Hepatic stellate cell (primary cell): Measurements from ENCODE around the gene USP28.
"Not testable (repeated sequence)": the region's sequence is repeated elsewhere in the genome, so short reads cannot be mapped to it uniquely, and the experiment has no call there.

Experiments
- DNase-seq: peaks from one replicate; pipeline ENCODE4 v3.0.0; 2011; ENCODE audit warnings: low spot score

The USP28 gene

DNA sequence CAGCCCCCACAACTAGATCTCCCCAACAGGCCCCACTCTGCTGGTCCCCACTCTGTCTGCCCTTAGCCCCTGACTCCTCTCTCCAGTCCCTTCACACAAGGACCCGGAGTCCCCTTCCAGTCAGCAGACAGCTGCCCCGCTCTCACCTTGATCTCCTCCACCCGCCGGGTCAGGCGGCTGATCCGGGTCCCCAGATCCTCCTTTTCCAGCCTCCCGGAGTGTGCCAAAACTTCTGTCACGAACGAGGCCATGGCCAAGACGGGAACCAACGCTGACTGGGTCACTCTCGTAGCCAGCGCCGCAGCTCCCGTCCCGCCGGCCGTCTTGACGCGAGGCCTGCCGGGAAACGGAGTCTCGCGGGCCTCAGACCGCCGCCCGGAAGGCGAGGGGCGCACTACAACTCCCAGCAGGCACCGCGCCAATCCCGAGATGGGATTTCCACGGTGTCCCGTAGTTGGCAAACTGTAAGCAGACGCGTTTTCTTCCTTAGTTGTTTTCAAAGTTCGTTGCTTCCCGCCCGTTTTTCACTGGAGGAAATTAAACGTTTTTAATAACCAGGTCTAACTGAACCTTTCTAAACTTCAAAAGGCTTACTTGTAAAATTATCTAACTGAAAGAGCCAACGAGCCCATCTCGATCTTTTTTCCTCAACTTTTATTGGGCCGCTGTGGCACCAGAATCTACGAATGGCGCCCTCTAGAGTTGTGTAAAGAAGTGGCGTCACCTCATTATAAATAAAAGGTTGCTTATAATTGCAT is 101.8 kb downstream of the USP28 start, which contains the start of gene ZW10:
ZW10 (minus strand) TSS at position 277 of the 758 bp plus-strand sequence; CDS start at position 251, 26 bp downstream.
- peak; percentile 84 for DNase-seq

DNA sequence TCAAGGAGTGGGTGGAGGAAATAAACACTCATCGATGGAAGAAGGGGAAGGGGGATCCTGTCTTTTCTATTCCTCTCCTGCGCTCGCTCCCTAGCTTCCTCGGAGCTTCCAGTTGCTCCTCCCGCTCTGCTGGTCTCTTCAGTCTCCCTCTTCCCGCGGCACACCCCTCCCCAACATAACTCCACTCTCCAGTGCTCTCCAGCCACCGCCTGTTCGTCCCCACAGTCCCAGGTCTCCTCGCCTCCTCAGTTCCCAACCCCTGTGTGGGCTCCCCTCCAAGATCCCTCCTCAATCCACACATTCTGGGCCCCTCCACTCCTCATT is 102.3 kb downstream of the USP28 start:
- DNase-seq: peak; percentile 32

DNA sequence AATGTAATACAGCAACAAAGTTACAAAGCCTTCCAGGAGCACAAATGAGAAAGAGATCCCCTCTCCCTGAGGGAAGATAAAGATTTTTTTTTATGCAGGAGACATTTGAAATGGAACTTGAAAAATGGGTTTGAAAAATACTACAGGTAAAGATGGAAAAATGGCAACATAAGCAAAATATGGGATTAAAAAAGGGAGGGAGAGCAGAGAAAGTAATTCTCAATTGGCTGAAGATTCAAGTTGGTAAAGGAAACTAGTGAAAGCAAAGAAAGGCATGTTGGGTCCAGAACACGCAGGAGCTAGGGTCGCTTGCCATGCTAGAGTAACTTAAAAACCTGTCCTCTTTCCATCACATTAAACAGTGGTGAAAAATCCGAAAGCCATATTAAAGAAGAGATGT is 103.4 kb downstream of the USP28 start:
- no peak for DNase-seq

DNA sequence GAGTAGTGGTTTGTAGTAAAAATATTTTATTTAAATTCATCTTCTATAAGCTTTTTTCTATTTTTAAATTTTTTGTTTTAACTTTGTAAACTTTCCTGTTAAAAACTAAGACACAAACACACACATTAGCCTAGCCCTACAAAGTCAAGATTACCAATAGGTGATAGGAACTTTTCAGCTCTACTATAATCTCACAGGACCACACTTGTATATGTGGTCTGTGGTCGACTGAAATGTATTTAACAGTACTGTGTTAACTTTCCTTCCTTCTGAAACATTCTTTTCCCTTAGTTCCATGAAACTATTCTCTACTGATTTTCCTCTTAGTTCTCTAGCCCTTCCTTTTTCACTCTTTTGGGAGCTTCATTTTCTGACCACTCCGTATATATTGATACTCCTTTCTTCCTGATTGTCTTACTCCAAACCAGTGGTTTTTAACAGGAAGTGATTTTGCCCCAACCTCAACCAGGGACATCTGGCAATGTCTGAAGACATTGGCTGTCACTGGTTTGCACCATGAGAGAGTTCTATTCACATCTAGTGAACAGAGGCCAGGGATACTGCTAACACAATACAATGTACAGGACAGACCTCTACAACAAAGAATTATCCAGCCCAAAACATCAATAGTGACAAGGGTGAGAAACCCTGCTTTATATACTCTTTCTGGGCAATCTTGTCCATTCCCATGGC is 110.7 kb downstream of the USP28 start:
- DNase-seq: no peak

DNA sequence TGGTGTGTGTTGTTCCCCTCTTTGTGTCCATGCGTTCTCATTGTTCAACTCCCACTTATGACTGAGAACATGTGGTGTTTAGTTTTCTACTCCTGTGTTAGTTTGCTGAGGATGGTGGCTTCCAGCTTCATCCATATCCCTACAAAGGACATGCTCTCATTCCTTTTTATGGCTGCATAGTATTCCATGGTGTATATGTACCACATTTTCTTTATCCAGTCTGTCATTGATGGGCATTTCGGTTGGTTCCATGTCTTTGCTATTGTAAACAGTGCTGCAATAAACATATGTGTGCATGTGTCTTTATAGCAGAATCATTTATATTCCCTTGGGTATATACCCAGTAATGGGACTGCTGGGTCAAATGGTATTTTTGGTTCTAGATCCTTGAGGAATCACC is 112.3 kb downstream of the USP28 start:
- not testable (repeated sequence) for DNase-seq

DNA sequence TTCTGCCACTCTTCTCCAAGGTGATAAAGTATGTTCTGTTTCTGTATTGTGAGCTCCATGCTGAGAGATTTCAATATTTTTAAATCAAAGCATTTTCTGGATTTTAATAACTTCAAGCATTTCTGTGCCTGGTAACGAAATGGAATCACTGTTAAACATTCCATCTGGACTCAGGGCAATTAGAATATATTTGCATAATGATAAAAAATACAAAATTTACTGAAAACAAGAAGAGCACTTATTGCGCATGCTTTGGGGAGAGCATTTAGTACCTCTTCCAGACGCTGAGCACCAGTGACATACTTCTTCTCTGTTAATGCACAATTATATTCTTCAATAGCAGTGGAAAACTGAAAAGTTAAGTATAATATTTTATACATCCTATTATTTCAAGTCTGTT is 115.1 kb downstream of the USP28 start:
- no peak for DNase-seq

DNA sequence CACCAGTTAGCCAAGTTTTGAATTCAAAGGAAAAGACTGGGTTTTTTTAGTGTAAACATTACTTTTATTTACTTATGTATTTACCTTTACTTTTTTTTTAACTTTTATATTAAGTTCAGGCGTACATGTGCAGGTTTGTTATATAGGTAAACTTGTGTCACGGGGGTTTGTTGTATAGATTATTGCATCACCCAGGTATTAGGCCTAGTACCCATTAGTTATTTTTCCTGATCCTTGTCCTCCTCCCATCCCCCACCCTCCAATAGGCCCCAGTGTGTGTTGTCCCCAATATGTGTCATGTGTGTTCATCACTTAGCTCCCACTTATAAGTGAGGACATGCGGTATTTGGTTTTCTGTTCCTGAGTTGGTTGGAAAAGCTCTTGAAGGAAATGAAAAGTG is 122.4 kb downstream of the USP28 start:
- no peak for DNase-seq
